ENCODE measurements around the gene ITPK1.

Gene ITPK1

GRCh38 chr14:92906420-92906819 lies 209.3 kb downstream of the ITPK1 start:
- Histone ChIP-seq H3K27me3 (replicated peaks; ENCODE audit: insufficient read depth, low read length) (no peaks in the 10 kb centered on the region), H3K79me2 (ENCODE audit: low read length) (no peaks in the 10 kb centered on the region), H3K9ac (ENCODE audit: low read length) (no peak overlapping the region), H4K20me1 (ENCODE audit: insufficient read depth, low read length) (no peaks in the 10 kb centered on the region), H3K4me1 (ENCODE audit: low read length) (no peaks in the 10 kb centered on the region), H3K36me3 (replicated peaks; ENCODE audit: insufficient read depth, low read length) (no peaks in the 10 kb centered on the region), H3F3A (ENCODE audit: insufficient read depth, low read length) (no peaks in the 10 kb centered on the region), H2AFZ (ENCODE audit: low read length) (no peak overlapping the region), H3K4me3 (ENCODE audit: low read length) (no peak overlapping the region), H3K27ac (ENCODE audit: low read length) (no peak overlapping the region), H3K9me2 (replicated peaks; ENCODE audit: insufficient read depth, low read length) (no peaks in the 10 kb centered on the region), H3K9me3 (replicated peaks; ENCODE audit: insufficient read depth, low read length) (no peaks in the 10 kb centered on the region), H3K4me2 (ENCODE audit: low read depth, low read length) (no peak overlapping the region)
- no peak for TF ChIP-seq EZH2 (optimal IDR thresholded peaks at IDR 0.05; ENCODE audit: low read depth, low read length)
- no peak for DNase-seq

GRCh38 chr14:92905667-92906066 lies 210.1 kb downstream of the ITPK1 start:
- Histone ChIP-seq H3K27ac (ENCODE audit: low read length) (no peak overlapping the region), H4K20me1 (ENCODE audit: insufficient read depth, low read length) (no peaks in the 10 kb centered on the region), H3K79me2 (ENCODE audit: low read length) (no peaks in the 10 kb centered on the region), H2AFZ (ENCODE audit: low read length) (no peak overlapping the region), H3K27me3 (replicated peaks; ENCODE audit: insufficient read depth, low read length) (no peaks in the 10 kb centered on the region), H3F3A (ENCODE audit: insufficient read depth, low read length) (no peaks in the 10 kb centered on the region), H3K4me3 (ENCODE audit: low read length) (no peak overlapping the region), H3K36me3 (replicated peaks; ENCODE audit: insufficient read depth, low read length) (no peaks in the 10 kb centered on the region), H3K9ac (ENCODE audit: low read length) (no peak overlapping the region), H3K9me3 (replicated peaks; ENCODE audit: insufficient read depth, low read length) (no peaks in the 10 kb centered on the region), H3K4me1 (ENCODE audit: low read length) (no peaks in the 10 kb centered on the region), H3K4me2 (ENCODE audit: low read depth, low read length) (no peak overlapping the region), H3K9me2 (replicated peaks; ENCODE audit: insufficient read depth, low read length) (no peaks in the 10 kb centered on the region)
- DNase-seq = no peak
- no peak for TF ChIP-seq EZH2phosphoT487 (IDR thresholded peaks at IDR 0.05; ENCODE audit: low read length)
- TF ChIP-seq CTCF (IDR thresholded peaks at IDR 0.05; ENCODE audit: low read length) = no peak
- no peak for TF ChIP-seq EZH2 (optimal IDR thresholded peaks at IDR 0.05; ENCODE audit: low read depth, low read length)

- Histone ChIP-seq H3K4me1 (ENCODE audit: low read length) (no peaks in the 10 kb centered on the region), H3F3A (ENCODE audit: insufficient read depth, low read length) (no peaks in the 10 kb centered on the region), H3K27me3 (replicated peaks; ENCODE audit: insufficient read depth, low read length) (no peaks in the 10 kb centered on the region), H3K9me2 (replicated peaks; ENCODE audit: insufficient read depth, low read length) (no peaks in the 10 kb centered on the region), H3K36me3 (replicated peaks; ENCODE audit: insufficient read depth, low read length) (no peaks in the 10 kb centered on the region), H2AFZ (ENCODE audit: low read length) (no peak overlapping the region), H3K4me3 (ENCODE audit: low read length) (no peak overlapping the region), H3K79me2 (ENCODE audit: low read length) (no peaks in the 10 kb centered on the region), H3K27ac (ENCODE audit: low read length) (no peak overlapping the region), H3K4me2 (ENCODE audit: low read depth, low read length) (no peak overlapping the region), H3K9ac (ENCODE audit: low read length) (no peak overlapping the region), H4K20me1 (ENCODE audit: insufficient read depth, low read length) (no peaks in the 10 kb centered on the region), H3K9me3 (replicated peaks; ENCODE audit: insufficient read depth, low read length) (no peaks in the 10 kb centered on the region)
- DNase-seq = no peak
- TF ChIP-seq CTCF (IDR thresholded peaks at IDR 0.05; ENCODE audit: low read length) (no peak), EZH2 (optimal IDR thresholded peaks at IDR 0.05; ENCODE audit: low read depth, low read length) (no peak), EZH2phosphoT487 (IDR thresholded peaks at IDR 0.05; ENCODE audit: low read length) (no peak)
Observed at GRCh38 chr14:92903359-92903758, 212.4 kb downstream of the ITPK1 start.

GRCh38 chr14:92902726-92903125 lies 213.0 kb downstream of the ITPK1 start:
- H3K36me3 ChIP-seq (replicated peaks; ENCODE audit: insufficient read depth, low read length) = no peaks in the 10 kb centered on the region
- H3F3A ChIP-seq (ENCODE audit: insufficient read depth, low read length) = no peaks in the 10 kb centered on the region
- H3K79me2 ChIP-seq (ENCODE audit: low read length) = no peaks in the 10 kb centered on the region
- no peak overlapping the region for H3K9ac ChIP-seq (ENCODE audit: low read length)
- H3K4me2 ChIP-seq (ENCODE audit: low read depth, low read length) = no peak overlapping the region
- H4K20me1 ChIP-seq (ENCODE audit: insufficient read depth, low read length) = no peaks in the 10 kb centered on the region
- TF ChIP-seq EZH2phosphoT487 (IDR thresholded peaks at IDR 0.05; ENCODE audit: low read length) (no peak), EZH2 (optimal IDR thresholded peaks at IDR 0.05; ENCODE audit: low read depth, low read length) (no peak), CTCF (IDR thresholded peaks at IDR 0.05; ENCODE audit: low read length) (no peak)
- no peaks in the 10 kb centered on the region for H3K27me3 ChIP-seq (replicated peaks; ENCODE audit: insufficient read depth, low read length)
- DNase-seq = no peak
- H3K9me2 ChIP-seq (replicated peaks; ENCODE audit: insufficient read depth, low read length) = no peaks in the 10 kb centered on the region
- H3K9me3 ChIP-seq (replicated peaks; ENCODE audit: insufficient read depth, low read length) = no peaks in the 10 kb centered on the region
- no peak overlapping the region for H2AFZ ChIP-seq (ENCODE audit: low read length)
- H3K4me1 ChIP-seq (ENCODE audit: low read length) = no peaks in the 10 kb centered on the region
- no peak overlapping the region for H3K4me3 ChIP-seq (ENCODE audit: low read length)
- H3K27ac ChIP-seq (ENCODE audit: low read length) = no peak overlapping the region
